ENCODE measurements around the gene FGFR1OP2. TPM values are rescaled to one million over a fixed set of nuclear protein-coding genes. Genes with fewer than 3 reads are reported as not detected.

The FGFR1OP2 gene
- total RNA-seq, 6 experiments from 2014 or later: 37.0 to 44.2 (median 39.5) TPM

- Mint-ChIP-seq H3K27ac (peak overlapping the region; percentile 32; the same call in 1 of the 2 replicates), H3K4me1 (ENCODE audit: low read depth) (peaks cover 19% of the 10 kb centered on the region), H3K9me3 (no peaks in the 10 kb centered on the region), H3K36me3 (ENCODE audit: low read depth) (peaks cover 7% of the 10 kb centered on the region), H3K4me3 (no peak overlapping the region), H3K27me3 (ENCODE audit: insufficient read depth) (no peaks in the 10 kb centered on the region)
- TF ChIP-seq CTCF (IDR thresholded peaks at IDR 0.05): no peak
- DNase-seq: no peak
Observed at GRCh38 chr12:27003421-27004381, 65.4 kb downstream of the FGFR1OP2 start.

- peaks cover 30% of the 10 kb centered on the region for H3K4me1 Mint-ChIP-seq (ENCODE audit: low read depth)
- peaks cover 6% of the 10 kb centered on the region for H3K36me3 Mint-ChIP-seq (ENCODE audit: low read depth)
- H3K27ac Mint-ChIP-seq: no peak overlapping the region
- H3K9me3 Mint-ChIP-seq: no peaks in the 10 kb centered on the region
- TF ChIP-seq CTCF (IDR thresholded peaks at IDR 0.05): no peak
- H3K4me3 Mint-ChIP-seq: no peak overlapping the region
- no peaks in the 10 kb centered on the region for H3K27me3 Mint-ChIP-seq (ENCODE audit: insufficient read depth)
- DNase-seq: no peak
Observed at GRCh38 chr12:27005495-27005894, 67.2 kb downstream of the FGFR1OP2 start.

DNA sequence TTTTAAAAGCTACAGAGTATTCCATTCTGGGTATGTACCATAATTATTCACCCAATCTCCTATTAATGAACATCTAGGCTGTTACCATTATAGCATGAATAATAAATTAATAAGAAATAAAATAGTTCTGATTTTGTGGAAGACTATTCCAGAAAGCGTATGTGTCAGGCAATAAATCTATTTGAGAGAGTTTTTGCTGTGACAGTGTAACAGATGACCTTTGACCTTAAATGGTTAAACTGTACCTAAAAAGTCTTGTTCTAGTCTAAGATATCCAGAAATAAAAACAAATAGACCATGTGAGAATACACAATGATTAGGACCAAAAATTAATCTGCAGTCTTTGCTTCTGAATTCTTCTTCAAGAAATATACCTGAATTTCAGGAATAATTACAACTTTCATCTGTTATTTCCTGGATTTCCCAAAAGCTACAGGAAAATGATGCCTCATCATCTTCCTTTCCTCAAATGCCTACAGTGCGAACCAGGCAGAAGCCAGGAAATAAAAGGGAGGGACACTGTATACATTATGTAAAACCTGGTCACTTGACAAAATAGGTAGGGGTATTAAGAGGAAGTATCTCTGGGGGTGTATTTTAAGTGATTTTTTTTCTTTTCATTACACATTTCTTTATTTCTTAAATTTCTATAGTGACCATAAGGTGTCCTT lies 68.7 kb downstream of the FGFR1OP2 start:
- H3K9me3 Mint-ChIP-seq: no peaks in the 10 kb centered on the region
- no peak overlapping the region for H3K27ac Mint-ChIP-seq
- no peak for TF ChIP-seq CTCF (IDR thresholded peaks at IDR 0.05)
- DNase-seq: no peak
- no peaks in the 10 kb centered on the region for H3K27me3 Mint-ChIP-seq (ENCODE audit: insufficient read depth)
- no peak overlapping the region for H3K4me3 Mint-ChIP-seq
- H3K36me3 Mint-ChIP-seq (ENCODE audit: low read depth): peaks cover 2% of the 10 kb centered on the region
- peaks cover 44% of the 10 kb centered on the region for H3K4me1 Mint-ChIP-seq (ENCODE audit: low read depth)

GRCh38 chr12:27008081-27008480 lies 69.8 kb downstream of the FGFR1OP2 start:
- TF ChIP-seq CTCF (IDR thresholded peaks at IDR 0.05): no peak
- DNase-seq: no peak
- no peaks in the 10 kb centered on the region for H3K9me3 Mint-ChIP-seq
- H3K36me3 Mint-ChIP-seq (ENCODE audit: low read depth): no peaks in the 10 kb centered on the region
- peaks cover 55% of the 10 kb centered on the region for H3K4me1 Mint-ChIP-seq (ENCODE audit: low read depth)
- no peaks in the 10 kb centered on the region for H3K27me3 Mint-ChIP-seq (ENCODE audit: insufficient read depth)
- H3K27ac Mint-ChIP-seq: no peak overlapping the region
- H3K4me3 Mint-ChIP-seq: no peak overlapping the region

DNA sequence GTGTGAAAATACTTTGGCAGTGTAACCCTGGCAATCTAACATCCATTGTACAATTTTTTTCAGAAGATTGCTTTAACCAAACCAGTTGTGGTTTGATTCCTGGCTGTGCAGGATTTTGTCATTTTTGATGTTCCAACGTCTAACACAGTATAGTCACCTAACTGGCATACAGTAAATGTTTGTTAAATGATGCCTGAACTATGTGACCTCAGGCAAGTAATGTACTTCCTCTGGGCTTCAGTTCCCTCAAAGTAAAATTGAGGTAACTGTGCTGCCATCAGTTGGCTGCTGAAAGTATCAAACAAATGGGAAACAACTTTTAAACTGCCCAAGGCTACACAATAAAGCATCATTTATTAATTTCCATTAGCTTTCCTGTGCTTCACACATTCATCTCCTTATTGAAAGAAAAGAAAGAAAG lies 71.6 kb downstream of the FGFR1OP2 start:
- TF ChIP-seq CTCF (IDR thresholded peaks at IDR 0.05): peak; percentile 13; the same call in 1 of the 2 replicates
- peak; percentile 15 for DNase-seq
- Mint-ChIP-seq H3K36me3 (ENCODE audit: low read depth) (no peaks in the 10 kb centered on the region), H3K9me3 (no peaks in the 10 kb centered on the region), H3K4me3 (peak overlapping the region; percentile 22; the same call in 1 of the 2 replicates), H3K27ac (peak overlapping the region; percentile 63), H3K4me1 (ENCODE audit: low read depth) (peaks cover 54% of the 10 kb centered on the region), H3K27me3 (ENCODE audit: insufficient read depth) (no peaks in the 10 kb centered on the region)
